Type B pancreatic cell (in vitro differentiated cells): ENCODE results near the gene USP35. TPM values are rescaled to one million over a fixed set of nuclear protein-coding genes. Genes with fewer than 3 reads are reported as not detected.

Source experiments
- DNase-seq: peaks from one replicate; pipeline ENCODE4 v3.0.0; 2021; ENCODE audit warnings: mixed read lengths; ENCODE audit not compliant: unreplicated experiment; ENCODE audit errors: extremely low spot score
- H3K27ac Mint-ChIP-seq: 2 replicates; pipeline ENCODE4 v1.8.0; 2021; ENCODE audit warnings: mild to moderate bottlenecking, mixed read lengths
- H3K27me3 Mint-ChIP-seq: 2 replicates; pipeline ENCODE4 v1.8.0; 2021; ENCODE audit warnings: mixed read lengths
- H3K36me3 Mint-ChIP-seq: 2 replicates; pipeline ENCODE4 v1.8.0; 2021; ENCODE audit warnings: mixed read lengths
- H3K4me1 Mint-ChIP-seq: one replicate; pipeline ENCODE4 v1.8.0; 2021; ENCODE audit warnings: mixed read lengths; ENCODE audit not compliant: unreplicated experiment
- H3K4me3 Mint-ChIP-seq: 2 replicates; pipeline ENCODE4 v1.8.0; 2021; ENCODE audit warnings: mild to moderate bottlenecking, mixed read lengths
- H3K9me3 Mint-ChIP-seq: 2 replicates; pipeline ENCODE4 v1.8.0; 2021; ENCODE audit warnings: mixed read lengths
- CTCF ChIP-seq: fragments of 200-600 bp; sonication (generic); conservative IDR thresholded peaks from 2 replicates; pipeline ENCODE4 v1.5.0; 2021; ENCODE audit warnings: antibody characterized with exemption, mild to moderate bottlenecking
- total RNA-seq: library from RNA; stranded (reverse); gene quantifications from 2 replicates; pipeline ENCODE4 v1.2.1, GENCODE V29; 2021; ENCODE audit warnings: low replicate concordance

USP35 gene
- total RNA-seq, 1 donor from 2014 or later: 9.7 TPM

GRCh38 chr11:78163828-78164227, 24.9 kb upstream of the USP35 start:
- Mint-ChIP-seq H3K4me3 (no peak overlapping the region), H3K9me3 (no peaks in the 10 kb centered on the region), H3K36me3 (no peaks in the 10 kb centered on the region), H3K4me1 (peaks cover 12% of the 10 kb centered on the region), H3K27me3 (no peaks in the 10 kb centered on the region), H3K27ac (no peak overlapping the region)
- DNase-seq: no peak
- TF ChIP-seq CTCF: no peak

- no peak for DNase-seq
- Mint-ChIP-seq H3K9me3 (no peaks in the 10 kb centered on the region), H3K4me1 (peaks cover 15% of the 10 kb centered on the region), H3K36me3 (no peaks in the 10 kb centered on the region), H3K4me3 (no peak overlapping the region), H3K27ac (no peak overlapping the region), H3K27me3 (no peaks in the 10 kb centered on the region)
- TF ChIP-seq CTCF: no peak
These were observed 24.2 kb upstream of the USP35 start for GRCh38 chr11:78164471-78164870.

- Mint-ChIP-seq H3K9me3 (no peaks in the 10 kb centered on the region), H3K4me1 (peaks cover 12% of the 10 kb centered on the region), H3K27me3 (no peaks in the 10 kb centered on the region), H3K36me3 (no peaks in the 10 kb centered on the region), H3K4me3 (no peak overlapping the region), H3K27ac (no peak overlapping the region)
- no peak for TF ChIP-seq CTCF
- no peak for DNase-seq
These were observed 21.8 kb upstream of the USP35 start for GRCh38 chr11:78166855-78167469.

- no peak for TF ChIP-seq CTCF
- DNase-seq: no peak
- H3K4me3 Mint-ChIP-seq: no peak overlapping the region
- H3K36me3 Mint-ChIP-seq: peaks cover 3% of the 10 kb centered on the region
- H3K9me3 Mint-ChIP-seq: no peaks in the 10 kb centered on the region
- H3K4me1 Mint-ChIP-seq: peaks cover 12% of the 10 kb centered on the region
- no peaks in the 10 kb centered on the region for H3K27me3 Mint-ChIP-seq
- H3K27ac Mint-ChIP-seq: peak overlapping the region; percentile 19
These were observed 19.9 kb upstream of the USP35 start for GRCh38 chr11:78168539-78169477.

GRCh38 chr11:78170413-78170812, 18.3 kb upstream of the USP35 start:
- H3K27me3 Mint-ChIP-seq: no peaks in the 10 kb centered on the region
- H3K36me3 Mint-ChIP-seq: peaks cover 13% of the 10 kb centered on the region
- H3K9me3 Mint-ChIP-seq: no peaks in the 10 kb centered on the region
- no peak overlapping the region for H3K27ac Mint-ChIP-seq
- no peak for DNase-seq
- H3K4me3 Mint-ChIP-seq: no peak overlapping the region
- peaks cover 12% of the 10 kb centered on the region for H3K4me1 Mint-ChIP-seq
- TF ChIP-seq CTCF: no peak
